SH-SY5Y (cell line): ENCODE measurements around the gene PRRT4.

Experiments
- GATA2 ChIP-seq: IDR thresholded peaks from 2 replicates; pipeline ENCODE4 v1.6.1; 2011; ENCODE audit warnings: mild to moderate bottlenecking, low read depth, low read length
- GATA3 ChIP-seq: IDR thresholded peaks from 2 replicates; pipeline ENCODE4 v1.6.1; 2011; ENCODE audit warnings: low read depth, mild to moderate bottlenecking, low read length, moderate library complexity

- TF ChIP-seq GATA2 (no peak), GATA3 (no peak)
These were observed 8.3 kb downstream of the PRRT4 start for GRCh38 chr7:128353189-128353588.
